ENCODE data around the gene HGD. TPM values are rescaled to one million over a fixed set of nuclear protein-coding genes. Genes with fewer than 3 reads are reported as not detected.

The HGD gene
- total and polyA plus RNA-seq, 2 of the 13 experiments (the other 11 are each of a cell fraction or from before 2014, with no cell fraction given) = 265 to 398 TPM

DNA sequence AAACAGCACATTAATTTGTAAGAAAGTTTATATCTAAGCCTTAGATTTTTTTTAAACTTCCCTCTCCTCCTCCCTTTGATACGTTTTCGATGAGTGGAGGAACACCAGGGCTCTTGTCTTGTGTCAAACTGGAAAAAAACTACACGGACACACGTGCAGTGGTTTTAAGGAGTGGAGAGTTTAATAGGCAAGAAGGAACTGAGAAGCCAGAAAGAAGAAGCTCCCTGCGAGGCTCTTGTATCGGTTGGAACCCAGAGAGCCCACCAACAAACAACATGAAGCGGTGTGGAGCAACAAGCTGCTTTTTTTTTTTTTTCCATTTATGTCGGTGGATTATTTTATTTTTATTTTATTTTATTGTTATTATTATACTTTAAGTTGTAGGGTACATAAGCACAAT, 67.3 kb downstream of the HGD start:
- Histone ChIP-seq H2AFZ (ENCODE audit: low read length) (no peak overlapping the region), H3K9ac (ENCODE audit: insufficient read depth, low read depth, low read length) (no peak overlapping the region), H3K27ac (ENCODE audit: extremely low read length, insufficient read depth, low read length) (no peak overlapping the region), H3K4me1 (ENCODE audit: insufficient read depth, low read length) (no peaks in the 10 kb centered on the region), H3K4me2 (ENCODE audit: low read depth, low read length) (no peak overlapping the region), H3K36me3 (replicated peaks in 1 of 2; ENCODE audit: control insufficient read depth in 1 of 2, insufficient read depth in 2 of 2, low read length in 2 of 2) (no peaks in the 10 kb centered on the region), H3K9me3 (ENCODE audit: low read length) (no peaks in the 10 kb centered on the region), H3K27me3 (ENCODE audit: control insufficient read depth in 1 of 2, insufficient read depth in 2 of 2, low read length in 2 of 2) (no peaks in the 10 kb centered on the region), H3K4me3 (replicated peaks in 1 of 3; ENCODE audit: insufficient read depth in 1 of 3, low read depth in 2 of 3, low read length in 3 of 3) (no peak overlapping the region), H3K79me2 (ENCODE audit: insufficient read depth, low read length) (no peaks in the 10 kb centered on the region), H4K20me1 (ENCODE audit: insufficient read depth, low read length) (no peaks in the 10 kb centered on the region)
- FAIRE-seq (no peak), DNase-seq (ENCODE audit: low spot score) (no peak), ATAC-seq (no peak)
- ChIA-PET POLR2A (no interaction called here), CTCF (ENCODE audit: low intra/inter-chr PET ratio, low total read pairs) (no interaction called here)
- no peak for TF ChIP-seq SMARCE1 (IDR thresholded peaks at IDR 0.05; ENCODE audit: borderline replicate concordance)
- no peak for TF ChIP-seq ERF (CRISPR knock-in tag; IDR thresholded peaks at IDR 0.05)
- no peak for TF ChIP-seq ZNF75D (CRISPR knock-in tag; IDR thresholded peaks at IDR 0.05; ENCODE audit: borderline replicate concordance)
- TF ChIP-seq ZNF781 (CRISPR knock-in tag; IDR thresholded peaks at IDR 0.05; ENCODE audit: borderline replicate concordance, not compliant biosample characterization) = no peak
- in situ Hi-C loops (cut with HindIII; ENCODE audit: extremely low pct_ligation_motif_present, low pct_unique_long_range_greater_than_20kb) (no loop called here), intact Hi-C loops (cut with micrococcal nuclease; ENCODE audit: unreplicated experiment) (no loop called here)
- 30% methylated on average over 8 of the region's 8 CpGs for whole genome bisulfite sequencing (ENCODE audit: low lambda C conversion rate)
- BruUV-seq (replicated peaks) = no TSS peak

GRCh38 chr3:120608506-120608905, 73.5 kb downstream of the HGD start:
- H4K20me1 ChIP-seq (ENCODE audit: insufficient read depth, low read length) = no peaks in the 10 kb centered on the region
- CTCF ChIA-PET (ENCODE audit: low intra/inter-chr PET ratio, low total read pairs) = no interaction called here
- no peaks in the 10 kb centered on the region; the same call in 1 of the 2 replicates for H3K4me1 ChIP-seq (ENCODE audit: insufficient read depth, low read length)
- no TSS peak for BruUV-seq (replicated peaks)
- H3K36me3 ChIP-seq (replicated peaks in 1 of 2; ENCODE audit: control insufficient read depth in 1 of 2, insufficient read depth in 2 of 2, low read length in 2 of 2) = no peaks in the 10 kb centered on the region
- no peak for FAIRE-seq
- intact Hi-C loops (cut with micrococcal nuclease; ENCODE audit: unreplicated experiment) = no loop called here
- no peak overlapping the region for H2AFZ ChIP-seq (ENCODE audit: low read length)
- DNase-seq (ENCODE audit: low spot score) = no peak
- no peak overlapping the region for H3K27ac ChIP-seq (ENCODE audit: extremely low read length, insufficient read depth, low read length)
- POLR2A ChIA-PET = no interaction called here
- WGBS (ENCODE audit: low lambda C conversion rate) = 33% methylated on average over 4 of the region's 4 CpGs
- ATAC-seq = no peak
- no peak overlapping the region for H3K9ac ChIP-seq (ENCODE audit: insufficient read depth, low read depth, low read length)
- H3K4me3 ChIP-seq (replicated peaks in 1 of 3; ENCODE audit: insufficient read depth in 1 of 3, low read depth in 2 of 3, low read length in 3 of 3) = no peak overlapping the region
- H3K79me2 ChIP-seq (ENCODE audit: insufficient read depth, low read length) = no peaks in the 10 kb centered on the region
- H3K27me3 ChIP-seq (ENCODE audit: control insufficient read depth in 1 of 2, insufficient read depth in 2 of 2, low read length in 2 of 2) = no peaks in the 10 kb centered on the region
- H3K4me2 ChIP-seq (ENCODE audit: low read depth, low read length) = no peak overlapping the region
- H3K9me3 ChIP-seq (ENCODE audit: low read length) = no peaks in the 10 kb centered on the region
- in situ Hi-C loops (cut with HindIII; ENCODE audit: extremely low pct_ligation_motif_present, low pct_unique_long_range_greater_than_20kb) = no loop called here
- TF ChIP-seq POLR2A (IDR thresholded peaks at IDR 0.05; ENCODE audit: insufficient read depth in 1 of 2, low read depth in 2 of 2, low read length in 2 of 2) (no peak), MLLT10 (CRISPR knock-in tag; IDR thresholded peaks at IDR 0.05) (no peak), NFRKB (IDR thresholded peaks at IDR 0.05) (no peak), MAFF (IDR thresholded peaks at IDR 0.05; ENCODE audit: low read depth, low read length) (no peak), SAFB2 (CRISPR knock-in tag; IDR thresholded peaks at IDR 0.05; ENCODE audit: borderline replicate concordance, low read depth) (no peak), ZNF282 (IDR thresholded peaks at IDR 0.05; ENCODE audit: partially characterized antibody) (no peak), TFDP1 (CRISPR knock-in tag; IDR thresholded peaks at IDR 0.05; ENCODE audit: borderline replicate concordance) (no peak), HNRNPH1 (optimal IDR thresholded peaks at IDR 0.05; ENCODE audit: low read depth, low read length) (no peak), ADNP (CRISPR knock-in tag; IDR thresholded peaks at IDR 0.05) (no peak), ZNF563 (CRISPR knock-in tag; IDR thresholded peaks at IDR 0.05) (no peak)
- TF ChIP-seq, protein P1, sequence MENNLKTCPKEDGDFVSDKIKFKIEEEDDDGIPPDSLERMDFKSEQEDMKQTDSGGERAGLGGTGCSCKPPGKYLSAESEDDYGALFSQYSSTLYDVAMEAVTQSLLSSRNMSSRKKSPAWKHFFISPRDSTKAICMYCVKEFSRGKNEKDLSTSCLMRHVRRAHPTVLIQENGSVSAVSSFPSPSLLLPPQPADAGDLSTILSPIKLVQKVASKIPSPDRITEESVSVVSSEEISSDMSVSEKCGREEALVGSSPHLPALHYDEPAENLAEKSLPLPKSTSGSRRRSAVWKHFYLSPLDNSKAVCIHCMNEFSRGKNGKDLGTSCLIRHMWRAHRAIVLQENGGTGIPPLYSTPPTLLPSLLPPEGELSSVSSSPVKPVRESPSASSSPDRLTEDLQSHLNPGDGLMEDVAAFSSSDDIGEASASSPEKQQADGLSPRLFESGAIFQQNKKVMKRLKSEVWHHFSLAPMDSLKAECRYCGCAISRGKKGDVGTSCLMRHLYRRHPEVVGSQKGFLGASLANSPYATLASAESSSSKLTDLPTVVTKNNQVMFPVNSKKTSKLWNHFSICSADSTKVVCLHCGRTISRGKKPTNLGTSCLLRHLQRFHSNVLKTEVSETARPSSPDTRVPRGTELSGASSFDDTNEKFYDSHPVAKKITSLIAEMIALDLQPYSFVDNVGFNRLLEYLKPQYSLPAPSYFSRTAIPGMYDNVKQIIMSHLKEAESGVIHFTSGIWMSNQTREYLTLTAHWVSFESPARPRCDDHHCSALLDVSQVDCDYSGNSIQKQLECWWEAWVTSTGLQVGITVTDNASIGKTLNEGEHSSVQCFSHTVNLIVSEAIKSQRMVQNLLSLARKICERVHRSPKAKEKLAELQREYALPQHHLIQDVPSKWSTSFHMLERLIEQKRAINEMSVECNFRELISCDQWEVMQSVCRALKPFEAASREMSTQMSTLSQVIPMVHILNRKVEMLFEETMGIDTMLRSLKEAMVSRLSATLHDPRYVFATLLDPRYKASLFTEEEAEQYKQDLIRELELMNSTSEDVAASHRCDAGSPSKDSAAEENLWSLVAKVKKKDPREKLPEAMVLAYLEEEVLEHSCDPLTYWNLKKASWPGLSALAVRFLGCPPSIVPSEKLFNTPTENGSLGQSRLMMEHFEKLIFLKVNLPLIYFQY (CRISPR knock-in tag; IDR thresholded peaks at IDR 0.05; ENCODE audit: borderline replicate concordance) = no peak

Data from HepG2 (cell line).